ENCODE data around the gene ZC3H7B. TPM values are rescaled to one million over a fixed set of nuclear protein-coding genes. Genes with fewer than 3 reads are reported as not detected.
"Not testable (repeated sequence)": the region's sequence is repeated elsewhere in the genome, so short reads cannot be mapped to it uniquely, and the experiment has no call there.

Gene ZC3H7B, protein sequence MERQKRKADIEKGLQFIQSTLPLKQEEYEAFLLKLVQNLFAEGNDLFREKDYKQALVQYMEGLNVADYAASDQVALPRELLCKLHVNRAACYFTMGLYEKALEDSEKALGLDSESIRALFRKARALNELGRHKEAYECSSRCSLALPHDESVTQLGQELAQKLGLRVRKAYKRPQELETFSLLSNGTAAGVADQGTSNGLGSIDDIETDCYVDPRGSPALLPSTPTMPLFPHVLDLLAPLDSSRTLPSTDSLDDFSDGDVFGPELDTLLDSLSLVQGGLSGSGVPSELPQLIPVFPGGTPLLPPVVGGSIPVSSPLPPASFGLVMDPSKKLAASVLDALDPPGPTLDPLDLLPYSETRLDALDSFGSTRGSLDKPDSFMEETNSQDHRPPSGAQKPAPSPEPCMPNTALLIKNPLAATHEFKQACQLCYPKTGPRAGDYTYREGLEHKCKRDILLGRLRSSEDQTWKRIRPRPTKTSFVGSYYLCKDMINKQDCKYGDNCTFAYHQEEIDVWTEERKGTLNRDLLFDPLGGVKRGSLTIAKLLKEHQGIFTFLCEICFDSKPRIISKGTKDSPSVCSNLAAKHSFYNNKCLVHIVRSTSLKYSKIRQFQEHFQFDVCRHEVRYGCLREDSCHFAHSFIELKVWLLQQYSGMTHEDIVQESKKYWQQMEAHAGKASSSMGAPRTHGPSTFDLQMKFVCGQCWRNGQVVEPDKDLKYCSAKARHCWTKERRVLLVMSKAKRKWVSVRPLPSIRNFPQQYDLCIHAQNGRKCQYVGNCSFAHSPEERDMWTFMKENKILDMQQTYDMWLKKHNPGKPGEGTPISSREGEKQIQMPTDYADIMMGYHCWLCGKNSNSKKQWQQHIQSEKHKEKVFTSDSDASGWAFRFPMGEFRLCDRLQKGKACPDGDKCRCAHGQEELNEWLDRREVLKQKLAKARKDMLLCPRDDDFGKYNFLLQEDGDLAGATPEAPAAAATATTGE
- total RNA-seq (ENCODE audit: low replicate concordance) = 33.3 and 45.9 TPM in 2 replicates

GRCh38 chr22:41301085-41302020 lies at the start of gene ZC3H7B:
ZC3H7B (plus strand) TSS chr22:41301525; CDS start chr22:41320661, 19,136 bp downstream.
- H3K4me3 ChIP-seq (ENCODE audit: low read depth, low read length) = peak within 1 kb of the TSS; percentile 80
- TF ChIP-seq, protein P1, sequence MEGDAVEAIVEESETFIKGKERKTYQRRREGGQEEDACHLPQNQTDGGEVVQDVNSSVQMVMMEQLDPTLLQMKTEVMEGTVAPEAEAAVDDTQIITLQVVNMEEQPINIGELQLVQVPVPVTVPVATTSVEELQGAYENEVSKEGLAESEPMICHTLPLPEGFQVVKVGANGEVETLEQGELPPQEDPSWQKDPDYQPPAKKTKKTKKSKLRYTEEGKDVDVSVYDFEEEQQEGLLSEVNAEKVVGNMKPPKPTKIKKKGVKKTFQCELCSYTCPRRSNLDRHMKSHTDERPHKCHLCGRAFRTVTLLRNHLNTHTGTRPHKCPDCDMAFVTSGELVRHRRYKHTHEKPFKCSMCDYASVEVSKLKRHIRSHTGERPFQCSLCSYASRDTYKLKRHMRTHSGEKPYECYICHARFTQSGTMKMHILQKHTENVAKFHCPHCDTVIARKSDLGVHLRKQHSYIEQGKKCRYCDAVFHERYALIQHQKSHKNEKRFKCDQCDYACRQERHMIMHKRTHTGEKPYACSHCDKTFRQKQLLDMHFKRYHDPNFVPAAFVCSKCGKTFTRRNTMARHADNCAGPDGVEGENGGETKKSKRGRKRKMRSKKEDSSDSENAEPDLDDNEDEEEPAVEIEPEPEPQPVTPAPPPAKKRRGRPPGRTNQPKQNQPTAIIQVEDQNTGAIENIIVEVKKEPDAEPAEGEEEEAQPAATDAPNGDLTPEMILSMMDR (IDR thresholded peaks at IDR 0.05; ENCODE audit: insufficient read depth, low read length) = peak; percentile 72
- DNase-seq (ENCODE audit: low read depth) = peak; percentile 74

GRCh38 chr22:41252365-41252764 lies 49.0 kb upstream of the ZC3H7B start:
- H3K4me3 ChIP-seq (ENCODE audit: low read depth, low read length) = no peak overlapping the region
- TF ChIP-seq, protein P1 (IDR thresholded peaks at IDR 0.05; ENCODE audit: insufficient read depth, low read length) = no peak
- DNase-seq (ENCODE audit: low read depth) = no peak

DNA sequence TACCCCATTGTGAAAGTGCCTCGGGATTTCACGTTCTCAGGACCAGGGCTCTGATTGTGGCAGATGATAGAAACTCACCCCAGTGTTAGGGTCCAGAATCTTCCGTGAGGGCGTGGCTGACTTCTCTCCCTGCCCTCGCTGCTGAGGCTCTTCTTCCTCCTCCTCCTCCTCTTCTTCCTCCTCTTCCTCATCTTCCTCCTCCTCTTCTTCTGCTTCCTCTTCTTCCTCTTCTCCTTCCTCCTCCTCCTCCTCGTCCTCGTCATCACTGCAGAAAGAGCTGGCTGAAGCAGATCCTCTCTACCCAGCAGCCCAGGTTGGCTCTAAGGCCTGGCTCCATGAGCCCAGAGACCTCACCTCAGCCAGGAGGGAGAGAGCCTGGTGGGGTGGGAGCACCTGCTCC lies 47.1 kb upstream of the ZC3H7B start:
- TF ChIP-seq, protein P1 (IDR thresholded peaks at IDR 0.05; ENCODE audit: insufficient read depth, low read length) = no peak
- no peak overlapping the region for H3K4me3 ChIP-seq (ENCODE audit: low read depth, low read length)
- no peak for DNase-seq (ENCODE audit: low read depth)

GRCh38 chr22:41256254-41257253 lies 44.8 kb upstream of the ZC3H7B start:
- peak; percentile 66 for DNase-seq (ENCODE audit: low read depth)
- H3K4me3 ChIP-seq (ENCODE audit: low read depth, low read length) = no peak overlapping the region
- TF ChIP-seq, protein P1 (IDR thresholded peaks at IDR 0.05; ENCODE audit: insufficient read depth, low read length) = peak; percentile 20

DNA sequence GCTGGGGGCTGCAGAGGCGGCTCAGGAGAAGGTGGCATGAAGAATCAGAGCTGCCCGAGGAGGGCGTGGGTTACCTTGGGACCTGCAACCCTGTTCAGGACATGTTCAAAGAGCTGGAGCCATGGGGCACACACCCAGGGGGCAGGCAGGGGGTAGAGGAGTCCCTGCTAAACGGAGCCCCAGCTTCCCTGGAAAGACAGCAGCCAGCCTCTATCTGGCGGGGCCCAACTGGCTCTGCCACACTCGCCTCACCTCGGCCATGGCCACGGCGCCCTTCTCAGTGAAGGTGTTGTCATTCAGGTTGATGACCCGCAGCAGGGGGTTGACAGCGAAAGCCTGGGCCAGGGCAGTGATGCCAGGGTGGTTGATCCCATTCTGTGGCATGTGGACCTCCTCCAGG lies 43.6 kb upstream of the ZC3H7B start:
- no peak for DNase-seq (ENCODE audit: low read depth)
- TF ChIP-seq, protein P1 (IDR thresholded peaks at IDR 0.05; ENCODE audit: insufficient read depth, low read length) = no peak
- H3K4me3 ChIP-seq (ENCODE audit: low read depth, low read length) = no peak overlapping the region

GRCh38 chr22:41259756-41260155 lies 41.6 kb upstream of the ZC3H7B start:
- H3K4me3 ChIP-seq (ENCODE audit: low read depth, low read length); DNase-seq (ENCODE audit: low read depth): not testable (repeated sequence)

Measured in fibroblast of the aortic adventitia (primary cell).